ENCODE data around the gene CACHD1. TPM values are rescaled to one million over a fixed set of nuclear protein-coding genes. Genes with fewer than 3 reads are reported as not detected.

The CACHD1 gene
- total RNA-seq, 1 donor from 2014 or later: 4.3 TPM

DNA sequence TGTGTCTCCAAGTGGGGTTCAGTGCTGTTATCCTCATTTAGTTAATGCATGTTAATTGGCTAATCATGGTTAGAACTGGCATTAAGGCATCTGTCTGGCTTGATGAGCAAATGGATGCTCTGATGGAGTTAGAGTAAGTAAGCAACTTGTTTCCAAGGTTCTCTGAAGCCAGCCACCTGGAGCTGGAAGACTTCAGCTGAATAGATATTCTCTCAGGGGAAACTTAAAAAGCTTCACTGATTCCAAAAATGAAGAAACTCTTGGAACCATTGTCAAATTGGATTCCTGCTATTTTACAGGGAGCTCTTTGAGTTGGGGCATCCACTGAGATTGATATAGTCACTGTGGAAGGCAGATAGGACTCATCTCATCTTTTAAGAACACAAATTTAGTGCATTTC lies 118.9 kb downstream of the CACHD1 start:
- Histone ChIP-seq H3K4me3 (no peak overlapping the region), H3K27me3 (no peaks in the 10 kb centered on the region), H3K9me3 (no peaks in the 10 kb centered on the region), H3K27ac (no peak overlapping the region), H3K36me3 (no peaks in the 10 kb centered on the region), H3K4me1 (no peaks in the 10 kb centered on the region)
- no peak for DNase-seq (ENCODE audit: low spot score in 2 of 2)
- TF ChIP-seq, protein P1, sequence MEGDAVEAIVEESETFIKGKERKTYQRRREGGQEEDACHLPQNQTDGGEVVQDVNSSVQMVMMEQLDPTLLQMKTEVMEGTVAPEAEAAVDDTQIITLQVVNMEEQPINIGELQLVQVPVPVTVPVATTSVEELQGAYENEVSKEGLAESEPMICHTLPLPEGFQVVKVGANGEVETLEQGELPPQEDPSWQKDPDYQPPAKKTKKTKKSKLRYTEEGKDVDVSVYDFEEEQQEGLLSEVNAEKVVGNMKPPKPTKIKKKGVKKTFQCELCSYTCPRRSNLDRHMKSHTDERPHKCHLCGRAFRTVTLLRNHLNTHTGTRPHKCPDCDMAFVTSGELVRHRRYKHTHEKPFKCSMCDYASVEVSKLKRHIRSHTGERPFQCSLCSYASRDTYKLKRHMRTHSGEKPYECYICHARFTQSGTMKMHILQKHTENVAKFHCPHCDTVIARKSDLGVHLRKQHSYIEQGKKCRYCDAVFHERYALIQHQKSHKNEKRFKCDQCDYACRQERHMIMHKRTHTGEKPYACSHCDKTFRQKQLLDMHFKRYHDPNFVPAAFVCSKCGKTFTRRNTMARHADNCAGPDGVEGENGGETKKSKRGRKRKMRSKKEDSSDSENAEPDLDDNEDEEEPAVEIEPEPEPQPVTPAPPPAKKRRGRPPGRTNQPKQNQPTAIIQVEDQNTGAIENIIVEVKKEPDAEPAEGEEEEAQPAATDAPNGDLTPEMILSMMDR (IDR thresholded peaks at IDR 0.05): no peak
- intact Hi-C loops (cut with DNase I): no loop called here

DNA sequence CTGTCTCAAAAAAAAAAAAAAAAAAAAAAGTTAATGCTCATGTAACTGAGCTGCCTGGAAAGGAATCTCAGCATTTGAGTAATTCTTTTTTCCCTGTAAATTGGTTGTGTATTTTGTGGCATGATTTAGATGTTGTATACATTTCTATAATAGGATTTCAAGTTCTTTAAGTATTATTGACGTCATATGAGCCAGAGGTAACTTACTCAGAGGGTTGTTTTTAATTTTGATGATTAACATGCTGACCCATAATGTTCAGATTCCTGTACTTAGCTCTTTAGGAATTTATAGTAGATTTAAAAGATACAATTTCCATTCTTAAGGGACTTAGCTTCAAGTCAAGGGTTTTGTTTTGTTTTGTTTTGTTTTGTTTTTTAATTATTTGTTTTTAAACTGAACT lies 120.4 kb downstream of the CACHD1 start:
- Histone ChIP-seq H3K27me3 (no peaks in the 10 kb centered on the region), H3K4me3 (no peak overlapping the region), H3K36me3 (no peaks in the 10 kb centered on the region), H3K4me1 (no peaks in the 10 kb centered on the region), H3K27ac (no peak overlapping the region), H3K9me3 (no peaks in the 10 kb centered on the region)
- intact Hi-C loops (cut with DNase I): no loop called here
- TF ChIP-seq, protein P1 (IDR thresholded peaks at IDR 0.05): no peak
- DNase-seq (ENCODE audit: low spot score in 2 of 2): no peak

DNA sequence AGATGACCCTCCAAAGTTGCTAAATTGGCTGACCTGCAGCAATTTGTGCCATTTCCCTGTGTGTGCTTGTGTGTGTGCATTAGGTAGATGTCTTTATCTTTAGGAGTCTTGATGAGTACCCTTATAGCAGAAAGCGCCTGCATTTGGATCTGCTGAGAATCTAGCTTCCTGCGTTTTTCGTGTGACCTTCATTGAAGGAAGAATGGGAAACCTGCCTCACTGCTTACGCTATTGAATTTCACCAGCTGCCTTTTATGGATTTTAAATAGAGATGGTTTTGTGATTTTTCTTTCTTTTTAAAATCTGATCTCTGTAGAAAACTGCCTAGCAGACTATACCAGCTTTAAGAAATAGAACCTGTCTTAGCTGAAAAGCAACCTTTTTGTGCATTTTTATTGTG lies 124.5 kb downstream of the CACHD1 start:
- H3K4me1 ChIP-seq: no peaks in the 10 kb centered on the region
- TF ChIP-seq, protein P1 (IDR thresholded peaks at IDR 0.05): no peak
- no peak overlapping the region for H3K27ac ChIP-seq
- no peak overlapping the region for H3K4me3 ChIP-seq
- intact Hi-C loops (cut with DNase I): no loop called here
- no peak for DNase-seq (ENCODE audit: low spot score in 2 of 2)
- no peaks in the 10 kb centered on the region for H3K9me3 ChIP-seq
- H3K36me3 ChIP-seq: no peaks in the 10 kb centered on the region
- H3K27me3 ChIP-seq: no peaks in the 10 kb centered on the region

GRCh38 chr1:64595871-64596515 lies 126.1 kb downstream of the CACHD1 start:
- H3K27me3 ChIP-seq: no peaks in the 10 kb centered on the region
- no peak for DNase-seq (ENCODE audit: low spot score in 2 of 2)
- H3K4me3 ChIP-seq: no peak overlapping the region
- intact Hi-C loops (cut with DNase I): no loop called here
- TF ChIP-seq, protein P1 (IDR thresholded peaks at IDR 0.05): no peak
- H3K4me1 ChIP-seq: no peaks in the 10 kb centered on the region
- H3K9me3 ChIP-seq: no peaks in the 10 kb centered on the region
- H3K36me3 ChIP-seq: no peaks in the 10 kb centered on the region
- no peak overlapping the region for H3K27ac ChIP-seq

- intact Hi-C loops (cut with DNase I): no loop called here
- Histone ChIP-seq H3K4me1 (no peaks in the 10 kb centered on the region), H3K9me3 (no peaks in the 10 kb centered on the region), H3K36me3 (no peaks in the 10 kb centered on the region), H3K4me3 (no peak overlapping the region), H3K27me3 (no peaks in the 10 kb centered on the region), H3K27ac (no peak overlapping the region)
- DNase-seq (ENCODE audit: low spot score in 2 of 2): no peak
- TF ChIP-seq, protein P1 (IDR thresholded peaks at IDR 0.05): no peak
These were observed 127.2 kb downstream of the CACHD1 start for GRCh38 chr1:64597113-64597512.

- Histone ChIP-seq H3K4me1 (no peaks in the 10 kb centered on the region), H3K27ac (no peak overlapping the region), H3K36me3 (no peaks in the 10 kb centered on the region), H3K9me3 (no peaks in the 10 kb centered on the region), H3K4me3 (no peak overlapping the region), H3K27me3 (no peaks in the 10 kb centered on the region)
- TF ChIP-seq, protein P1 (IDR thresholded peaks at IDR 0.05): no peak
- DNase-seq (ENCODE audit: low spot score in 2 of 2): no peak
- intact Hi-C loops (cut with DNase I): no loop called here
These were observed 128.2 kb downstream of the CACHD1 start for GRCh38 chr1:64598100-64598571.

All from ascending aorta (tissue), 2 donors.